A673 (cell line): Measurements from ENCODE around the gene WNT7A.
"Not testable (repeated sequence)": the region's sequence is repeated elsewhere in the genome, so short reads cannot be mapped to it uniquely, and the experiment has no call there.

Experiments used
- CTCF ChIP-seq: fragments of 300-800, 200-600 bp; sonication (generic); conservative IDR thresholded peaks from 2 replicates; pipeline ENCODE4 v1.5.1; 2017; ENCODE audit warnings: low read depth, mild to moderate bottlenecking, antibody characterized with exemption, low read length, moderate library complexity, mixed read lengths
- EZH2 ChIP-seq: fragments of 200-600 bp; sonication (generic); IDR thresholded peaks from 2 replicates; pipeline ENCODE4 v1.6.1; 2017; ENCODE audit warnings: borderline replicate concordance, low read depth, mild to moderate bottlenecking, mixed read lengths, antibody characterized with exemption, low read length; ENCODE audit not compliant: poor library complexity, severe bottlenecking

GRCh38 chr3:13856628-13857027, 23.2 kb downstream of the WNT7A start:
- TF ChIP-seq CTCF, EZH2: not testable (repeated sequence)
